ENCODE results near the gene SYNE1. TPM values are rescaled to one million over a fixed set of nuclear protein-coding genes. Genes with fewer than 3 reads are reported as not detected.

The SYNE1 gene
- total RNA-seq, 2 experiments from 2014 or later = 21.5 to 24.4 TPM

- ChIA-PET POLR2A (interaction anchor here (0.6 to 0.8 kb wide), 4 partner anchors 10 to 1935 kb away, joined by 3 to 8 read pairs (median 4); no protein-coding TSS in a partner anchor), CTCF (interaction anchor here (0.7 to 2.1 kb wide), 4 partner anchors 8 to 826 kb away, joined by 3 to 11 read pairs (median 4); no protein-coding TSS in a partner anchor)
These were observed 335.2 kb downstream of the SYNE1 start for GRCh38 chr6:152301765-152302568.

- POLR2A ChIA-PET = interaction anchor here (0.6 to 0.8 kb wide), 2 partner anchors 9 to 1146 kb away, joined by 4 to 8 read pairs; no protein-coding TSS in a partner anchor
- CTCF ChIA-PET = interaction anchor here (0.7 to 2.1 kb wide), 4 partner anchors 9 to 825 kb away, joined by 3 to 11 read pairs (median 4); no protein-coding TSS in a partner anchor
These were observed 336.0 kb downstream of the SYNE1 start for GRCh38 chr6:152301021-152301764.

- CTCF ChIA-PET = interaction anchor here (1.5 to 3.7 kb wide), 3 partner anchors 8 to 38 kb away, joined by 3 to 13 read pairs (median 11); no protein-coding TSS in a partner anchor
- POLR2A ChIA-PET = no interaction called here
These were observed 336.6 kb downstream of the SYNE1 start for GRCh38 chr6:152300517-152300916.

- POLR2A ChIA-PET = no interaction called here
These were observed 338.1 kb downstream of the SYNE1 start for GRCh38 chr6:152298848-152299735.

GRCh38 chr6:152298055-152298647 is 339.0 kb downstream of the SYNE1 start:
- ChIA-PET CTCF (interaction anchor here (1.3 to 3.7 kb wide), 2 partner anchors 11 to 40 kb away, joined by 5 to 13 read pairs; no protein-coding TSS in a partner anchor), POLR2A (no interaction called here)

More at GRCh38 chr6:152298848-152299735, 338.1 kb downstream of the SYNE1 start:
- CTCF ChIA-PET = interaction anchor here (3.7 kb wide), 1 partner anchor 39 kb away, joined by 13 read pairs; no protein-coding TSS in a partner anchor

GRCh38 chr6:152296648-152297376 is 340.4 kb downstream of the SYNE1 start:
- ChIA-PET CTCF (interaction anchor here (0.9 to 3.7 kb wide), 4 partner anchors 9 to 41 kb away, joined by 3 to 13 read pairs (median 4); no protein-coding TSS in a partner anchor), POLR2A (no interaction called here)

- ChIA-PET POLR2A (interaction anchor here (0.5 kb wide), 1 partner anchor 20 kb away, joined by 6 read pairs; no protein-coding TSS in a partner anchor), CTCF (interaction anchor here (1.2 kb wide), 1 partner anchor 10 kb away, joined by 3 read pairs; no protein-coding TSS in a partner anchor)
These were observed 341.2 kb downstream of the SYNE1 start for GRCh38 chr6:152295920-152296319.

GRCh38 chr6:152295346-152295745 is 341.8 kb downstream of the SYNE1 start:
- POLR2A ChIA-PET = interaction anchor here (0.5 kb wide), 1 partner anchor 20 kb away, joined by 6 read pairs; no protein-coding TSS in a partner anchor

DNA sequence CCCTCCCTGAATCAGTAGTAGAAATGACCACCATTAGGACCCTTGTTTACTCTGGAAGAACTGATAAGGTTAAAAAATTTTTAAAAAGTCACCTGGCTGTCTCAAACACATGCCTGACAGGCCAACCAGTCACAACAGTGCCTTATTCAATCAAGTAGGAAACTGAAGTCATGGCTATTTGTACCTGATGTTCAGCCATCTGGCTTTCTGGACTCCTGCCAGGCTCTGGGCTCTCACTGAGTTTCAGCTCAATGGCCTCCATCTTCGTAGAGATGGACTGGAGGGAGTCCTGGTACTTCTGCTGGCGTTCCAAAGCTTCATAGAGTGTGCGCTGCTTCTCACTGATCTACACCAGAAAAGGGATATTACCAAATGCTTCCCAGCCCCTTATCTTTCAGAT is 343.8 kb downstream of the SYNE1 start:
- ChIA-PET CTCF (interaction anchor here (0.9 kb wide), 1 partner anchor 50 kb away, joined by 3 read pairs; no protein-coding TSS in a partner anchor), POLR2A (no interaction called here)

More at GRCh38 chr6:152295346-152295745, 341.8 kb downstream of the SYNE1 start:
- CTCF ChIA-PET = no interaction called here

GRCh38 chr6:152292555-152292954 is 344.6 kb downstream of the SYNE1 start:
- POLR2A ChIA-PET = interaction anchor here (1.2 kb wide), 1 partner anchor 9 kb away, joined by 4 read pairs; no protein-coding TSS in a partner anchor

DNA sequence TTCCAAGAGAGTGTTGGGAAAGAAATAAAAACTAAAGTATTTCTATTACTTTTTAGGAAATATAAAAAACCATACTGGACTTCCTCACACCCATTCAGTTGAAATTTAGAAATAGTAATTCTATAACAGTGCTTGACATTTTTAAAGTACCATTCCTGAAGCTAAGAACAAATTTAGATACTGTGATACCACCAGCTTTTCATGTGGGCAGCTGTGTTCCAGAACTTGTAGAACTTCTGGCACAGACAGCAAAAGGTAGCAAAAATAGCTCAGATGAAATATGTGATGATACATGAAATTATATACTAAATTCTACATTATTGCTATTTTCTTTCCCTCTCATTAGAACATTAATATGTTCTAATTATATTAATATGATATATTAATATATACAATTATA is 346.5 kb downstream of the SYNE1 start:
- ChIA-PET POLR2A (no interaction called here), CTCF (no interaction called here)

More at GRCh38 chr6:152292555-152292954, 344.6 kb downstream of the SYNE1 start:
- CTCF ChIA-PET = interaction anchor here (0.8 to 1.3 kb wide), 2 partner anchors 9 to 45 kb away, joined by 3 to 4 read pairs; no protein-coding TSS in a partner anchor

DNA sequence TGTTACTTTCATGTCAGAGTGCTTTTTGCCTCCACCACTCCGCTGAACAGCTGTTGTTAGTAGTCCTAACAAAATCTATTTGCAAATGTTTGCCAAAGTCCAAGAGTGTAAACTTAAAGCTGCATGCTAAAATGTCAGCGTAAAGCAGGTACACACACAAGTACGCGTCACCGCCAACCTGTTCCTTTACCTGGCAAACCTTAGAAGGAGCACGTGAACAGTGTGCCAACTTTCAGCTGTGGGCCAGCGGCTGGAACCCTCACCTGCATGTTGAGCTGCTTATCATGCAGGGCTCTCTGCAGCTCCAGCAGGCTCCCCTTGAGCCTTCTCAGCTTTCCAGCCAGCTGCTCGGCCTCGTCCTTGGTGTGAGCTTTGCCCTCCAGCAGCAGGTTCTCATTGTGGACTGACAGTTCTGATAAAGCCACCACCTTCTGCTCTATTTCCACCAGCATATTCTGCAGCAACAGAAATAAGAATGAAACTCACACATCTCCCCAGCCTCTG is 359.3 kb downstream of the SYNE1 start:
- ChIA-PET POLR2A (no interaction called here), CTCF (no interaction called here)

DNA sequence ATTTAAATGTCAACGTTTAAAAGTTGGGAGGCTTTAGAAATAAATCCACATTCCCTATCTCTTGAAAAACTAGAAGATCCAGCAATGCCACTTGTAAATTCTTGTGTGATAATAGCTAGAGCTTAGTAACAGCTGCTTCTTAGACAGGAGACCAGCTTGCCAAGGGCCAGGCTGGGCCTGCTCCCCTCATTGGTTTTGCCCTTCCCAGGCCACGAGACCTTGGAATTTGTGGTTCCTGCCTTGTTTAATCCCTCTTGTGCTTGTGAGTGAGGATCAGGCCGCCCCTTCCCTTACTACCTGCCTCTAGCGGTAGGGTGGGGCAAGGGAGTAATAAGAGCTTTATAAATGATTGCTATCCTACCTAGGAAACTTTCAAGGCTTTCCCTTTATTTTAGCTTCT is 363.5 kb downstream of the SYNE1 start:
- ChIA-PET CTCF (no interaction called here), POLR2A (no interaction called here)

GRCh38 chr6:152273002-152273401 is 364.2 kb downstream of the SYNE1 start:
- ChIA-PET CTCF (no interaction called here), POLR2A (interaction anchor here (0.7 kb wide), 1 partner anchor 23 kb away, joined by 3 read pairs; no protein-coding TSS in a partner anchor)

GRCh38 chr6:152272486-152272885 is 364.7 kb downstream of the SYNE1 start:
- ChIA-PET CTCF (no interaction called here), POLR2A (no interaction called here)

- ChIA-PET CTCF (no interaction called here), POLR2A (no interaction called here)
These were observed 365.2 kb downstream of the SYNE1 start for GRCh38 chr6:152271776-152272464.
